ENCODE results near the gene RAPGEF4.

DNA sequence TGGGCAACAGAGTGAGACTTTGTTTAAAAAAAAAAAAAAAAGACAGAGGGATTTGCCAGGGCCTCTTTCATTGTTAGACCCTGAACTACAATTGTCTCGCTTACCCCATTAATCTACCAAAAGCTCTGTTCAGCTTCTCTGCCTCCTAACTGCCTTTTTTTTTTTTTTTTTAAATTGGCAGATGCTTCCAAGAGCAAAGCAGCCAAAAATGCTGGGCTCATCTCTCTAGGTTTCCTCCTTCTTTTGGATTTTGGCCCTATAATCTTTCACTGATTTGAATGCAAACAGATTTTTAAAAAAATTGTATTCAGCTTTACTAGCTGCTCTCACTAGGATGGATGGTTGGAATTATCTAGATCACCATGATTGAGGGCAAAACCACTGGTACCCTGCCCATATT lies 33.2 kb upstream of the RAPGEF4 start:
- TF ChIP-seq, protein P1, sequence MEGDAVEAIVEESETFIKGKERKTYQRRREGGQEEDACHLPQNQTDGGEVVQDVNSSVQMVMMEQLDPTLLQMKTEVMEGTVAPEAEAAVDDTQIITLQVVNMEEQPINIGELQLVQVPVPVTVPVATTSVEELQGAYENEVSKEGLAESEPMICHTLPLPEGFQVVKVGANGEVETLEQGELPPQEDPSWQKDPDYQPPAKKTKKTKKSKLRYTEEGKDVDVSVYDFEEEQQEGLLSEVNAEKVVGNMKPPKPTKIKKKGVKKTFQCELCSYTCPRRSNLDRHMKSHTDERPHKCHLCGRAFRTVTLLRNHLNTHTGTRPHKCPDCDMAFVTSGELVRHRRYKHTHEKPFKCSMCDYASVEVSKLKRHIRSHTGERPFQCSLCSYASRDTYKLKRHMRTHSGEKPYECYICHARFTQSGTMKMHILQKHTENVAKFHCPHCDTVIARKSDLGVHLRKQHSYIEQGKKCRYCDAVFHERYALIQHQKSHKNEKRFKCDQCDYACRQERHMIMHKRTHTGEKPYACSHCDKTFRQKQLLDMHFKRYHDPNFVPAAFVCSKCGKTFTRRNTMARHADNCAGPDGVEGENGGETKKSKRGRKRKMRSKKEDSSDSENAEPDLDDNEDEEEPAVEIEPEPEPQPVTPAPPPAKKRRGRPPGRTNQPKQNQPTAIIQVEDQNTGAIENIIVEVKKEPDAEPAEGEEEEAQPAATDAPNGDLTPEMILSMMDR (IDR thresholded peaks at IDR 0.05), result no peak
- TF ChIP-seq EZH2 (IDR thresholded peaks at IDR 0.05; ENCODE audit: borderline replicate concordance, insufficient read depth, low read depth, low read length, poor library complexity, severe bottlenecking), result no peak

Measured in B cell (primary cell).